ENCODE results near the gene PRKCA.

The PRKCA gene

DNA sequence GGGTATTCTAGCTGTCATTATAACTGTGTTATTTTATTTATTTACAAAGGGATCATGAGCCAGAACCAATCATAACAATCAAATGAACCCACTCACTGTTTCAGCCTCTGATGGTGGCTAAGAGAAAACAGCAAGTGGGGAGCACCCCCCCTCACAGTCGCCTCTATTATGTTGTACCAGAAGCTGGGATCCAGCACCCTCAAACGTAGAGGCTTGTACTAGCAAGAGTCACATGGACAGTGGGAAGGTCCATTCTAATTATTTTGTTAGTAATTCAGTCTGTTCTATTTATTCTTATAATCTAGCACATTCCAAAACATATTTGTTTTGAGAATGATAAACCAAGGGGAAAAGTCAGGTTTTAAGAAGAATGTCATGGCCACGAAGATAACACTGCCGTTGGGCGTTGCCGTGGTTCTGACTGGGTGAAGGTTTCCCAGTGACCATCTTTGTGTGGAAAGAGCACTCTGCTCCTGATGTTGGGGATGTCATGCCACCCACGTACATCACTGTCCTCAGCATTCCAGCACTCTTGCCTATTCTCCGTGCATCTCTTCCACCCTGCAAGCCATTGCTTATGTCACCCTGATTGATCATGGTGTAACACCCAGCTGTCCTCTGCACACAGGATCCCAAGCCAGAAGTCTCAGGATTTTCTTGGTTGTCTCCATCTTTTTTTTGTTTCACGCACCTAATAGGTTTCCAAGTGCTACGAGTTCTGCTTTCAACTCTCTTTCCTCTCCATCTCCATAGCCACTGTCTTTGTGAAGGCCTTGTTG is 205.8 kb downstream of the PRKCA start:
- no peak overlapping the region for H3K27ac ChIP-seq
- H3K27me3 ChIP-seq: no peaks in the 10 kb centered on the region
- TF ChIP-seq, protein P1, sequence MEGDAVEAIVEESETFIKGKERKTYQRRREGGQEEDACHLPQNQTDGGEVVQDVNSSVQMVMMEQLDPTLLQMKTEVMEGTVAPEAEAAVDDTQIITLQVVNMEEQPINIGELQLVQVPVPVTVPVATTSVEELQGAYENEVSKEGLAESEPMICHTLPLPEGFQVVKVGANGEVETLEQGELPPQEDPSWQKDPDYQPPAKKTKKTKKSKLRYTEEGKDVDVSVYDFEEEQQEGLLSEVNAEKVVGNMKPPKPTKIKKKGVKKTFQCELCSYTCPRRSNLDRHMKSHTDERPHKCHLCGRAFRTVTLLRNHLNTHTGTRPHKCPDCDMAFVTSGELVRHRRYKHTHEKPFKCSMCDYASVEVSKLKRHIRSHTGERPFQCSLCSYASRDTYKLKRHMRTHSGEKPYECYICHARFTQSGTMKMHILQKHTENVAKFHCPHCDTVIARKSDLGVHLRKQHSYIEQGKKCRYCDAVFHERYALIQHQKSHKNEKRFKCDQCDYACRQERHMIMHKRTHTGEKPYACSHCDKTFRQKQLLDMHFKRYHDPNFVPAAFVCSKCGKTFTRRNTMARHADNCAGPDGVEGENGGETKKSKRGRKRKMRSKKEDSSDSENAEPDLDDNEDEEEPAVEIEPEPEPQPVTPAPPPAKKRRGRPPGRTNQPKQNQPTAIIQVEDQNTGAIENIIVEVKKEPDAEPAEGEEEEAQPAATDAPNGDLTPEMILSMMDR (IDR thresholded peaks at IDR 0.05): no peak
- no peaks in the 10 kb centered on the region for H3K36me3 ChIP-seq
- H3K9me3 ChIP-seq: no peaks in the 10 kb centered on the region
- H3K4me3 ChIP-seq (ENCODE audit: low read depth in 1 of 2, low read length in 1 of 2): no peak overlapping the region
- no peaks in the 10 kb centered on the region for H3K4me1 ChIP-seq (ENCODE audit: control insufficient read depth in 1 of 2, insufficient read depth in 1 of 2, low read depth in 1 of 2, low read length in 1 of 2)

DNA sequence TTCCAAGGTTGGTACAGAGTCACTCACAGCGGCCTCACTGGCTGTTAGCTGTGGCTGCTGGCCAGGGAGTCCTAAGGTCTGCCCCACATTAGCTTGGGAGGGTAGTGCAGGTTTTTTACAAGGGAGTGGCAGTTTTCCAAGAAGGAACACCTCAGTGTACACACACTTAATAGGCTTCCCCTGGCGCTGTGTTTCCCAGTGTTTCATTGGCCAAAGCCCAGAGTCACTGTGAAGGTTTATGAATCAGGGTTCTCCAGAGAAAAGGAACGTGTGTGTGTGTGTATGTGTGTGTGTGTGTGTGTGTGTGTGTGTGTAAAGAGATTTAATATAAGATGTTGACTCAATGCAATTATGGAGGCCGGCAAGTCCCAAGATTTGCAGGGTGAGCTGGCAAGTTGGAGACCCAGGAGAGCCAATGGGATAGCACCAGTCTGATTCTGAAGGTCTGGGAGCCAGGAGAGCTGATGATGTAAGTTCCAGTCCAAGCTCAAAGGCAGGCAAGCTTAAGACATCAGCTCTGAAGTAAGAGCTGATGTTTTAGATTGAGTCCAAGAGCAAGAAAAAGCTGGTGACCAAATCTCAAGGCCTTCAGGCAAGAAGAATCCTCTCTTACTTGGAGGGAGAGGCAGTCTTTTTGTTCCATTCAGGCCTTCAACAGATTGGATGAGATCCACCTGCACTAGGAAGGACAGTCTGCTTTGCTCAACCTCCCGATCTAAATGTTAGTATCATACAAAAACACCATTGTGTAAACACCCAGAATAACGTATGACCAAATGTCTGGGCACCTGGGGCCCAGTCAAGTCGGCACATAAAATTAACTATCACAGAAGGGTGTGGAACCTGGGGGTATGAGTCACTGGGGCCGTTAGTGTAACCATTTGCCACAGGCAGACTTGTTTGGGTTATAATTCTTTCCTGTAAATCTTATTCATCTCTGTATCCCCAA is 206.8 kb downstream of the PRKCA start:
- no peaks in the 10 kb centered on the region for H3K9me3 ChIP-seq
- H3K36me3 ChIP-seq: no peaks in the 10 kb centered on the region
- no peak overlapping the region for H3K4me3 ChIP-seq (ENCODE audit: low read depth in 1 of 2, low read length in 1 of 2)
- H3K27me3 ChIP-seq: no peaks in the 10 kb centered on the region
- no peaks in the 10 kb centered on the region for H3K4me1 ChIP-seq (ENCODE audit: control insufficient read depth in 1 of 2, insufficient read depth in 1 of 2, low read depth in 1 of 2, low read length in 1 of 2)
- no peak overlapping the region for H3K27ac ChIP-seq
- TF ChIP-seq, protein P1 (IDR thresholded peaks at IDR 0.05): no peak

DNA sequence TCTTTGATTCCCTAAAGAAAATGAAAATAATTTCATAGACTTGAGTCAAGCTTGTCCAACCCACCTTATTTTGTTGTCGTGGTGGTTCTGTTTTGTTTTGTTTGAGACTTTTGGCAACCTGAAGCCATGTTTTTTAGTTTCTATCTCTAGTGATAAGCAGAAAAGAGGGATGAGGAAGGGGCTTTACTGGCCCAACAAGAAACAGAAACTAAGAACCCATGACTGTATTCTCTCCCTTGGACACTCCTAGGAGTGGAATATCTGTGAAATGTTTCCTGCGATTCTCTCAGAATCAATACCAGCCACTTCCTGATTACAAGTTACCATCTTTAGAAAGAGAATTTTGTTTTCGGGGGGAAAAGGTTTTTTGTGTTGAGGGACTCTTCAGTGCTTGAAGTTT is 207.5 kb downstream of the PRKCA start:
- no peaks in the 10 kb centered on the region for H3K4me1 ChIP-seq (ENCODE audit: control insufficient read depth in 1 of 2, insufficient read depth in 1 of 2, low read depth in 1 of 2, low read length in 1 of 2)
- H3K27ac ChIP-seq: no peak overlapping the region
- H3K27me3 ChIP-seq: no peaks in the 10 kb centered on the region
- H3K9me3 ChIP-seq: no peaks in the 10 kb centered on the region
- H3K36me3 ChIP-seq: no peaks in the 10 kb centered on the region
- TF ChIP-seq, protein P1 (IDR thresholded peaks at IDR 0.05): no peak
- H3K4me3 ChIP-seq (ENCODE audit: low read depth in 1 of 2, low read length in 1 of 2): no peak overlapping the region

DNA sequence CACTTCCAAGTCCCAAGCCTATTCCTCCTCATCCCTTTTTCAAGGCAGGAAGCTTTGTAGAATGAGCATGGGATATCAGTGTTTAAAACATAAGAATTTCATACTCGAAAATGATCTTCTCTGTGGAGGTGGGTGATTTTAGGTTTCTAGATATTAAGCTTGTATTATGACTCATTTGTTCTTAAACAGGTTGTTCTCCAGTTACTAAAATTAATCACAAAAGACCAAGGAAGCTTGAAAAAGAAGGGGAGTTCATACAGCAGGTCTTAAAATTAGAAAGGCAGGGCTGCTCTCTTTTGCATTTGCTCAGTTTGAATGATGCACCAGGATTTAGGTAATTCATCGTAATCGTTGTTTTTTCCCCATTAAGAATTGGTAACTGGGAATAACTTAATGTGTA is 208.7 kb downstream of the PRKCA start:
- Histone ChIP-seq H3K27ac (no peak overlapping the region), H3K27me3 (no peaks in the 10 kb centered on the region), H3K4me3 (ENCODE audit: low read depth in 1 of 2, low read length in 1 of 2) (no peak overlapping the region), H3K36me3 (no peaks in the 10 kb centered on the region), H3K4me1 (ENCODE audit: control insufficient read depth in 1 of 2, insufficient read depth in 1 of 2, low read depth in 1 of 2, low read length in 1 of 2) (no peaks in the 10 kb centered on the region), H3K9me3 (no peaks in the 10 kb centered on the region)
- TF ChIP-seq, protein P1 (IDR thresholded peaks at IDR 0.05): no peak

DNA sequence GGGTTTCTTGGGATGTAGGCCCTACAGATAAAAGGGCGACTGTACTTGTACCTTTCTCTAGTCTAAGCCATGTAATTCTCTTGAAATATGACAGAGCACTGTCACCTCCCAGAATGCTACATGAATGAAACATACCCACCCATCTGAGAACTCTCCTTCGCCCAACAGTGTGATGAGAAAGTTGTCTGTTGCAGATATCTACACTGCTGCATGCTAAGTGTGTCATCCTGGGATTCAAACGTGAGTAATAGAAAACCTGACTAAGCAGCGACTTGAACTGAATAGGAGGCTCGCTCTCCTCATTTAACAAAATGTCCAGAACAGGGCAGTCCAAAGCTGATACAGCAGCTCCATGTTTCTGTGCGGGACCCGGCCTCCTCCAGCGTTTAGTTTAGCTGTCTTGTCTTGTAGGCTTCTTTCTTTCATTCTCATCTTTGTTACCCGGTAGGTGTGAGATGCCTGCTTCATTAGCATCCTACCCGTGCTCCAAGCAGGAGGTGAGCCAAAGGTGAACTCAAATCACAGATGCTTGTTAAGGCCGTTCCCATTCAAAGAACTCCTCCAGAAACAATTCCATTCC is 211.9 kb downstream of the PRKCA start:
- Histone ChIP-seq H3K27ac (no peak overlapping the region), H3K27me3 (no peaks in the 10 kb centered on the region), H3K4me3 (ENCODE audit: low read depth in 1 of 2, low read length in 1 of 2) (no peak overlapping the region), H3K36me3 (no peaks in the 10 kb centered on the region), H3K4me1 (ENCODE audit: control insufficient read depth in 1 of 2, insufficient read depth in 1 of 2, low read depth in 1 of 2, low read length in 1 of 2) (no peaks in the 10 kb centered on the region), H3K9me3 (no peaks in the 10 kb centered on the region)
- TF ChIP-seq, protein P1 (IDR thresholded peaks at IDR 0.05): no peak

All from neutrophil (primary cell).